ENCODE data around the gene PLCD3.

PLCD3 gene

GRCh38 chr17:45132320-45132571, at the start of gene PLCD3:
TSS of gene PLCD3 (minus strand) at chr17:45132515. CDS start at chr17:45132410, 105 bp downstream.
- DNase-seq, result no peak

GRCh38 chr17:45177563-45177962, 45.2 kb upstream of the PLCD3 start:
- DNase-seq, result no peak

GRCh38 chr17:45175759-45176115, 43.4 kb upstream of the PLCD3 start:
- DNase-seq, result no peak

- peak; percentile 70 for DNase-seq
Measured at GRCh38 chr17:45172541-45173286, 40.4 kb upstream of the PLCD3 start.

GRCh38 chr17:45172232-45172540, 39.9 kb upstream of the PLCD3 start:
- DNase-seq, result no peak

- peak; percentile 53 for DNase-seq
Measured at GRCh38 chr17:45171338-45172231, 39.3 kb upstream of the PLCD3 start.

- no peak for DNase-seq
Measured at GRCh38 chr17:45170931-45171337, 38.6 kb upstream of the PLCD3 start.

- DNase-seq, result no peak
Measured at GRCh38 chr17:45170280-45170930, 38.1 kb upstream of the PLCD3 start.

GRCh38 chr17:45168991-45169752, 36.9 kb upstream of the PLCD3 start:
- DNase-seq, result no peak

- DNase-seq, result no peak
Measured at GRCh38 chr17:45164734-45165269, 32.5 kb upstream of the PLCD3 start.

GRCh38 chr17:45162025-45162687, 29.8 kb upstream of the PLCD3 start:
- DNase-seq, result no peak

GRCh38 chr17:45161288-45162024, 29.1 kb upstream of the PLCD3 start, which contains the start of gene HEXIM2:
TSS of gene HEXIM2 (plus strand) at chr17:45161875. CDS start at chr17:45162794, 919 bp downstream.
- peak; percentile 99 for DNase-seq

GRCh38 chr17:45160447-45161287, 28.4 kb upstream of the PLCD3 start:
- DNase-seq, result no peak

GRCh38 chr17:45156242-45156641, 23.9 kb upstream of the PLCD3 start:
- no peak for DNase-seq

- no peak for DNase-seq
Measured at GRCh38 chr17:45155483-45155882, 23.2 kb upstream of the PLCD3 start.

GRCh38 chr17:45155029-45155428, 22.7 kb upstream of the PLCD3 start:
- DNase-seq, result no peak

- no peak for DNase-seq
Measured at GRCh38 chr17:45150911-45151809, 18.8 kb upstream of the PLCD3 start.

- DNase-seq, result no peak
Measured at GRCh38 chr17:45149669-45150664, 17.7 kb upstream of the PLCD3 start.
